AG08396 (cell line): ENCODE results near the gene CEP170B.
"Not testable (repeated sequence)": the region's sequence is repeated elsewhere in the genome, so short reads cannot be mapped to it uniquely, and the experiment has no call there.

Source experiments
- DNase-seq: peaks from one replicate; pipeline ENCODE4 v3.0.0; 2012; ENCODE audit warnings: low spot score, mixed read lengths

CEP170B gene

DNA sequence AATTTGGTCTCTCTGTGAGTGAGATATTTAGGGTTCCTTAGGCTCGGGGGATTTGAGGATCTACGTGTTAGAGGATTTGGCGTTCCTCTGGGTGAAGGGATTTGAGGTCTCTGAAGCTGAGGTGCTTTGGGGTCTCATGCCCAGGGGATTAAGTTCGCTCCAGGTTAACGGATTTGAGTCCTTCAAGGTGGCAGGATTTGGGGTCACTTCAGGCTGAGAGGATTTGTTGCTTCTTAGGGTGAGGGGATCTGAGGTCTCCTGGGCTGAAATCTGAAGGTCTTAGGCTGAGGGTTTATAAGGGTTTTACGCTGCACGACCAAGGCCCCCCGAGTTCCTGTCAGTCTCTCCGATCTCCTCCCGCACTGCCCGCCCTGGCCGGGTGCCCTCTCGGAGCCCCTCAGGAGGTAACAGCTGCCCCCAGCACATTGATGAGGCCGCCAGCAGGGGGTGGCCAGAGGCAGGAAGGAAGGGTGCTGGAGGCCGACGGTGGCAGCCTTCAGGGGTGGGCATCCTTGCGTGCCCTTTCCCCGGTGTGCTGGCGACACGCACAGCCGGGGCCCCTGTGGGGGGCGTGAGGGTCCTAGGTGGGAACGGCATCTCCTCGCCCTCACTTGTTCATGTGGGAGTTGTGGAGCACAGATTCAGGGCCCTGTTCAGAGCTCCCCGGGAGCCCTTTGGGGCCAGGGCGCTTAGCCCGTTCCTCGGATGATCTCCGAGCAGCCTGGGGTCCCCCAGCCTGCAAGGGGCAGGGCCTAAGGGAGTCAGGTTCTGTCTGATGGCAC lies 14.3 kb downstream of the CEP170B start:
- no peak for DNase-seq

DNA sequence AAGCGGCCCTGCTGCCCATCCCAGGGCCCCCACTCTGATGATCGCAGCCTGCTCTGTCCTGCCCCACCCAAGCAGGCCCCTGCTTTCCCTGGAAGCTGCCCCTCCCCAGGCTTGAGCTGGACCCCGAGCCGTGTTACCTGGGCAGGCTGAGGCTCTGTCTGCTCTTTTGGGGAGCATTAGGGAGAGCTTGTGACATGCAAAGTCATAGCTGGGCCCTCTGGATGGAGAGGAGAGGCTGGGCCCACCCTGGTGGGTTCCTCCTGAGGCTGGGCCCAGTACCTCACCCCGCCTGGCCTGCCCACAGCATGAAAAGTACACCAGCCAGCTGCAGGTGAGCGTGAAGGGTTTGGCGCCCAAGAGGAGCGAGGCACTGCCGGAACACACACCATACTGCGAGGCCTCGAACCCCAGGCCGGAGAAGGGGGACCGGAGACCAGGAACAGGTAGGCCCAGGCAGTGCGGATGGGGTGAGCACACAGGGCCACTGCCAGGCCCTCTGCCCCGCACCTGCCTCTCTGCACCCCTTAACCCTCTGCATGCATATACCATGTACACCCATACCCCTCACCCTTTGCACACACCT lies 15.0 kb downstream of the CEP170B start:
- no peak for DNase-seq

DNA sequence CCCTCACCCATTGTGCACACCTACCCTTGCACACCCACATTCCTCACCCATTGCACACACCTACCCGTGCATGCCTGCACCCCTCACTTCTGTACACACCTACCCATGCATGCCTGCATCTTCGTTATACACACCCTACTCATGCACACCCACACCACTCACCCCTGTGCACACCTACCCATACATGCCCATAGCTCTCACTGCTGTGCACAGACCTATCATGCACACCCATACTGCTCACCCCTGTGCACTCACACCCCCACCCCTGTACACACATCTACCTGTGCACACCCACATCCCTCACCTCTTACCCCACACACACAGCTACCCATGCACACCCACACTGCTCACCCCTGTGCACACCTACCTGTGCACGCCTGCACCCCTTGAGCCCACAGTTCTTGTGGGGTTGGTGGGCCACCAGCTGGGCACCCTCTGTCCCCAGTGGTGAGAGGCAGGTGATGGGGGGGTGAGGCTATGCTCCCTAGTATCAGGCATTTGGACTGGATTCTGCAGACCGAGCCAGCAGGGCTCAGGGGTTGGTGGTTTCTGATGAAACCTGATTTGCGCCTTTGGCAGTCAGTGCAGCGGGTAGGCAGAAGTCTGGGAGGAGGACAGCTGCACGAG lies 15.6 kb downstream of the CEP170B start:
- DNase-seq, result no peak

DNA sequence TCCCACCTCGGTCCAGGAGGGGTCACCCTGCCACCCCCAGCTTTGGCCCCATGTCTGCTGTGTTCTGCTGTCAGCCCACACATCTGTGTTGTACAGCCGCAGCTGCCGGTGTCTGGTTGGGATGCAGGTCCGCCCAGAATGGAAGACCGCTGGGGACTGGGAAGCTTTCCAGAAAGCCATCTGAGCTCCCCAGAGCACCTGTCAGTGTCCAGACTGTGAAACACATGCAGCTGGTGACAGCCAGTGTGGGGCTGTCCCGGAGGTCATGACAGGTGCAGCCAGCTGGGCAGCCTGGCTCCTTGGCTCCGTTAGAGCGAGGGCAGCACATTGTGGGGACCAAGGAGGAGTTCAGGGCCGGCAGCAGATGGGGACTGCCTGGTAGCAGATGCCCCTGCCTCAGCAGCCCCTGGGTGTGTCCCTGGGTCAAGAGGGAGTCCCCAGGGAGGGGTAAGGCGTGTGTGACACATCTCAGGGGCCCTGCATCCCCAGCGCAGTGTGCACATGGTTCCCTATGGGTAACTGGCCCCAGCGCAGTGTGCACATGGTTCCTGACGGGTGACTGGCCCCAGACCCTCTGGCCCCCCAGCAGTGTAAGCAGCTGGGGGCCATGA lies 16.4 kb downstream of the CEP170B start:
- DNase-seq, result no peak

DNA sequence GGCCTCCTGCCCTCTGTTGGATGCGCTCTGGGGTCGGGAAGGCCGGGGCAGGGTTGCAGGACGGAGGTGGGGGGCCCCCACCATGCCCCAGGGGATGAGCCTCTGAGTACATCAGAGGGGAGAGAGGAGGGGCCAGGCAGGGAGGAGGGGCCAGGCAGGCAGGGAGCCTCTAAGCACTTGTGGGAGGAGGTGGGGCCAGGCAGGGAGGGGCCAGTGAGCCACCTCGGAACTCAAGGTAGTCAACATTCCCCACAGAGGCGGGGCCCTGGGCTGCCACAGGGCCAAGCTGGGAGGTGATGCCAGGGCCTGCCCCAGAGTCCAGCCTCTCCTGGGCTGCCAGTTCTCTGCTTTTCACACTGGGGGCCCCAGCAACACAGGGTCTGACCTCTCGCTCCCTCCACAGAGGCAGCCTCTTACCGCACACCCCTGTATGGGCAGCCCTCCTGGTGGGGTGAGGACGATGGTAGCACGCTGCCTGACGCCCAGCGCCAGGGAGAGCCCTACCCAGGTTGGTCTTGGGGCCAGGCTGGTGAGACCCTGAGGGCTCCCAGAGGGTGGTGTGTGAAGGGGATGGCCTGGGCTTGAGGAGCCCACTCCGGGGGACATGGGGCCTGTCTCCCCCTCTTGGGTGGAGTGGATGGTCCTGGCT lies 17.4 kb downstream of the CEP170B start:
- no peak for DNase-seq

DNA sequence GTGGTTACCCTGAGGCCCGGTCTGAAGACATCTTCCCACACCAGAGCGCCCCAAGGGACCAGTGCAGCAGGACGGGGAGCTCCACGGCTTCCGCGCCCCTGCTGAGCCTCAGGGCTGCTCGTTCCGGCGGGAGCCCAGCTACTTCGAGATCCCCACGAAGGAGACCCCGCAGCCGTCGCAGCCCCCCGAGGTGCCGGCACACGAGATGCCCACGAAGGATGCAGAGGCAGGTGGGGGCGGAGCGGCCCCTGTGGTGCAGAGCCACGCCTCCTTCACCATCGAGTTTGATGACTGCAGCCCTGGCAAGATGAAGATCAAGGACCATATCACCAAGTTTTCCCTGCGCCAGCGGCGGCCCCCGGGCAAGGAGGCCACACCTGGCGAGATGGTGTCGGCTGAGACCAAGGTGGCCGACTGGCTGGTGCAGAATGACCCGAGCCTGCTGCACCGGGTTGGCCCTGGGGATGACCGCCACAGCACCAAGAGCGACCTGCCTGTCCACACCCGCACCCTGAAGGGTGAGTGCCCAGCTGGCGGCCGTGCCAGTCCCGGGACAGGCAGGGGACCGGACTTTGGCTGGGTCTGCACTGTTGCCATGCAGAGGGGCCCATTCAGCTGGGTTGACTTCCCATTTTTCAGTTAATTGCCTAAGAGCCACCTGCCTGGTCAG lies 18.1 kb downstream of the CEP170B start:
- DNase-seq, result no peak

DNA sequence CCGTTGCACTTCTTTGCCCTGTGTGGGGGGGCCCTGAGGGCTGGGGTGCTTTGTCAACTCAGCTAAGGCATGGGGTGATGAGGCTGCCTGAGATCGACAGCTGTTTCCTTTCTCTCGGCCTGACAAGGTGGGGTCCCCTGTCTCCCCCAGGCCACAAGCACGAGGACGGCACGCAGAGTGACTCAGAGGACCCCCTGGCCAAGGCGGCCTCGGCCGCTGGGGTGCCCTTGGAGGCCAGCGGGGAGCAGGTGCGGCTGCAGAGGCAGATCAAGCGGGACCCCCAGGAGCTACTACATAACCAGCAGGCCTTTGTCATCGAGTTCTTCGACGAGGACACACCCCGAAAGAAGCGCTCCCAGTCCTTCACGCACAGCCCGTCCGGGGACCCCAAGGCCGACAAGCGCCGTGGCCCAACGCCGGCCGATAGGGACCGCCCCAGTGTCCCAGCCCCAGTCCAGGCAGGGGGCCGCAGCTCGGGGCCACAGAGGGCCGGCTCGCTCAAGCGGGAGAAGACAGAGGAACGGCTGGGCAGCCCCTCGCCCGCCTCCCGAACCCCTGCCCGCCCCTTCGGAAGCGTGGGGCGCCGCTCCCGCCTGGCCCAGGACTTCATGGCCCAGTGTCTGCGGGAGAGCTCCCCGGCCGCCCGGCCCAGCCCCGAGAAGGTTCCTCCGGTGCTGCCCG lies 18.8 kb downstream of the CEP170B start:
- no peak for DNase-seq

DNA sequence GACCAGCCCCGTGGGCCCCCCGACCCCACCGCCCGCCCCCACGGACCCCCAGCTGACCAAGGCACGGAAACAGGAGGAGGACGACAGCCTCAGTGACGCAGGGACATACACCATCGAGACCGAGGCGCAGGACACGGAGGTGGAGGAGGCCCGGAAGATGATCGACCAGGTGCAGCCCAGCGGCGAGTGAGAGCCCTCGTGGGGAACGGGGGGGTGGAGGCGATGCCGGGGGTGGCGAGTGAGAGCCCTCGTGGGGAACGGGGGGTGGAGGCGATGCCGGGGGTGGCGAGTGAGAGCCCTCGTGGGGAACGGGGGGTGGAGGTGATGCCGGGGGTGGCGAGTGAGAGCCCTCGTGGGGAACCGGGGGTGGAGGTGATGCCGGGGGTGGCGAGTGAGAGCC lies 19.3 kb downstream of the CEP170B start:
- DNase-seq, result not testable (repeated sequence)

DNA sequence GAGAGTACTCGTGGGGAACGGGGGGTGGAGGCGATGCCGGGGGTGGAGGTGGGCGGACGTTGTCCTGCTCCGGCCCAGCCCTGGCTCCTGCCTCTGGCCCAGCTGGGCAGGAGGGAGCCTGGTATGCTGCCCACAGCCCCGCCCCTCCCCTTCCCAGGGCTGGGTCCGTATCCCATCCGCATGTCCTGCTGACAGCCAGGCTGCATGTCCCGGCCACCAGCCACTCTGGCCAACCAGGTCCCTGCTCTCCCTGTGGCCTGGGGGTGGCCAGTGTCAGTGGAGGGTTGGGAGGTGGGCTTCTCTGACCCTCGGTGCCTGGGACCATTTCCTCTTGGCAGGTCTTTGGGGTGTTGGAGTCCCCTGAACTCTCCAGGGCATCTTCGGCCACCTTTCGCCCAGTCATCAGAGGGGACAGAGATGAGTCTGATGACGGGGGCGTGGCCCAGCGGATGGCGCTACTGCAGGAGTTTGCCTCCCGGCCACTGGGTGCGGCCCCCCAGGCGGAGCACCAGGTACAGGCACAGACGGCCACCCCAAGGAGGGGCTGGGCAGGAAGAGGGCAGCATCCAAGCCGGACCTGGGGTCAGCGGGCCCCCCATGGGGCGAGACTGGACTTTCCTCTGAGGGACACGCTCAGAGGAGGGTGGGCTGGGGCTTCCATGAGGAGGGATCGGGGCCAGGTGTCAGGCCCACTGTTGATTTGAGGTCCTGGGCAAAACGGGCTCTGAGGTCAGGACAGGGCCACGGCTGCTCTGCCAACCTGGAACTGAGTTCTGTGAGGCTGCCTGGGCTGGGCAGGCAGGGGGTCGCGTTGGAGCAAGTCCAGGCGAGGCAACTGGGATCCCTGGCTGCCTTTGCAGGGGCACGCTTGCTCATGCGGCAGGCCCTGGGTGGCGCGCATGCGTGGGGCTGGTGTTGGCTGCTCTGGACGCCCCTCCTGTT lies 20.2 kb downstream of the CEP170B start:
- no peak for DNase-seq

DNA sequence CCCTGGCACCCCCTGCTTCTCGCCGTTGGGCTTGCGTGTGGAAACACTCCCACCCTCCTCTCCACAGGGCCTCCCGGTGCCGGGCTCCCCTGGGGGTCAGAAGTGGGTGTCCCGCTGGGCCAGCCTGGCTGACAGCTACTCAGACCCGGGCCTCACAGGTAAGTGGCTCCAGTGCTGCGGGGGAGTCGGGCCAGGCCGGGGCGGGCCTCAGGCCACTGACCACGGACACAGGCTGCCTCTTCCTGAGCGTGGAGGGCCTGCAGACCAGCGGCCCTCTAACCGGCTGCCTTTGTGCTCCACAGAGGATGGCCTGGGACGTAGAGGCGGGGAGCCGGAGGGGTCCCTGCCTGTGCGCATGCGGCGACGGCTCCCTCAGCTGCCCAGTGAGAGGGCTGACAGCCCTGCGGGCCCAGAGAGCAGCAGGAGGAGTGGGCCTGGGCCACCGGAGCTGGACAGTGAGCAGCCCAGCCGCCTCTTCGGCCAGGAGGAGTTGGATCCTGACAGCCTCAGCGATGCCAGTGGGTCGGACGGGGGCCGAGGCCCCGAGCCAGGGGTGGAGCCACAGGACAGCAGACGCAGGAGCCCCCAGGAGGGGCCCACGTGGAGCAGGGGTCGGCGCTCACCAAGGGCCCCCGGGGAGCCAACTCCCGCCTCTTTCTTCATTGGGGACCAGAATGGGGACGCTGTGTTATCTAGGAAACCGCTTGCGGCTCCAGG lies 21.1 kb downstream of the CEP170B start:
- DNase-seq, result no peak

DNA sequence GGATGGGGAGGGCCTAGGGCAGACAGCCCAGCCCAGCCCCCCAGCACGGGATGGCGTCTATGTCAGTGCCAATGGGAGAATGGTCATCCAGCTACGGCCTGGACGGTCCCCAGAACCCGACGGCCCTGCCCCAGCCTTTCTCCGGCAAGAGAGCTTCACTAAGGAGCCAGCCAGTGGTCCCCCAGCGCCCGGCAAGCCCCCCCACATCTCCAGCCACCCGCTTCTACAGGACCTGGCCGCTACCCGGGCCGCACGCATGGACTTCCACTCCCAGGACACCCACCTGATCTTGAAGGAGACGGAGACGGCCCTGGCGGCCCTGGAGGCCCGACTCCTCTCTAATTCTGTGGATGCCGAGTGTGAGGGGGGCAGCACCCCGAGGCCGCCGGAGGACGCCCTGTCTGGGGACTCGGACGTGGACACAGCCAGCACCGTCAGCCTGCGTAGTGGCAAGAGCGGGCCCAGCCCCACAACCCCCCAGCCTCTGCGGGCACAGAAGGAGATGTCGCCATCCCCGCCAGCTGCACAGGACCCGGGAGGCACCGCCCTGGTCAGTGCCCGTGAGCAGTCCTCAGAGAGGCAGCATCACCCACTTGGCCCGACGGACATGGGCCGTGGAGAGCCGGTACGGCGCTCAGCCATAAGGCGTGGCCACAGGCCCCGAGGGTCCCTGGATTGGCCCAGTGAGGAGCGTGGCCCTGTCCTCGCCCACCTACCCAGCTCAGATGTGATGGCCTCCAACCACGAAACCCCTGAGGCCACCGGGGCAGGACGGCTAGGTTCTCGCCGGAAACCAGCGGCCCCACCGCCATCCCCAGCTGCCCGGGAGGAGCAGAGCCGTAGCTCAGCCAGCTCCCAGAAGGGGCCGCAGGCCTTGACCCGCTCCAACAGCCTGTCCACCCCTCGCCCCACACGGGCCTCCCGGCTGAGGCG lies 21.9 kb downstream of the CEP170B start:
- DNase-seq, result no peak

DNA sequence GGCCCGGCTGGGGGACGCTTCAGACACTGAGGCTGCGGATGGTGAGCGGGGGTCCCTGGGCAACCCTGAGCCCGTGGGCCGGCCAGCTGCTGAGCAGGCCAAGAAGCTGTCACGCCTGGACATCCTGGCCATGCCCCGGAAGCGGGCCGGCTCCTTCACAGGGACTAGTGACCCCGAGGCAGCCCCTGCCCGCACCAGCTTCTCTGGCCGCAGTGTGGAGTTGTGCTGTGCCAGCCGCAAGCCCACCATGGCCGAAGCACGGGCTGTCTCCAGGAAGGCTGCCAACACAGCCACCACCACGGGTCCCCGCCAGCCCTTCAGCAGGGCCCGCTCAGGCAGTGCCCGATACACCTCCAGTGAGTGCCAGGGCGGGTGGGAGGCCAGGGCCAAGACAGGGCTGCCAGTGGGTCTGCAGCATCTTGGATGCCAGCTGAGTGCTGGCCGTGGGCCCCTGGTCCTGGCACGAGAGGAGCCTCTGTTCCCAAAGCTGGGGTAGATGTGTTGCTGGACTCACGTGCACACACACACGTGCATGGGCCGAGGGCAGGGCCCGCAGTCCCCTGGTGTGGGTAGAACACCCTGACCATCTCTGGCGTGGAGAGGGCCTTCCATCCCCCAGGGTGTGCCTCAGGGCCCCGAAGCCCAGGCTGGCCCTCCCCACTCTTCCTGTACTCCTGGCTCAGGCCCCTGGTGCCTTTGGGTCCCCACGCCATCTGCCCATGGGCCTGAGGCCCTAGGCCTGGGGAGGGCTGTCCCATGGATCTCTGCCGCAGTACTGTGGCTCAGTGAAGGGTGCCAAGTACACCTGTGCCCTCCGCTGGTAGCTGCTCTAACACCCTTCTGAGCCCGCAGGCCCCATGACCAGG lies 22.8 kb downstream of the CEP170B start:
- DNase-seq, result no peak

DNA sequence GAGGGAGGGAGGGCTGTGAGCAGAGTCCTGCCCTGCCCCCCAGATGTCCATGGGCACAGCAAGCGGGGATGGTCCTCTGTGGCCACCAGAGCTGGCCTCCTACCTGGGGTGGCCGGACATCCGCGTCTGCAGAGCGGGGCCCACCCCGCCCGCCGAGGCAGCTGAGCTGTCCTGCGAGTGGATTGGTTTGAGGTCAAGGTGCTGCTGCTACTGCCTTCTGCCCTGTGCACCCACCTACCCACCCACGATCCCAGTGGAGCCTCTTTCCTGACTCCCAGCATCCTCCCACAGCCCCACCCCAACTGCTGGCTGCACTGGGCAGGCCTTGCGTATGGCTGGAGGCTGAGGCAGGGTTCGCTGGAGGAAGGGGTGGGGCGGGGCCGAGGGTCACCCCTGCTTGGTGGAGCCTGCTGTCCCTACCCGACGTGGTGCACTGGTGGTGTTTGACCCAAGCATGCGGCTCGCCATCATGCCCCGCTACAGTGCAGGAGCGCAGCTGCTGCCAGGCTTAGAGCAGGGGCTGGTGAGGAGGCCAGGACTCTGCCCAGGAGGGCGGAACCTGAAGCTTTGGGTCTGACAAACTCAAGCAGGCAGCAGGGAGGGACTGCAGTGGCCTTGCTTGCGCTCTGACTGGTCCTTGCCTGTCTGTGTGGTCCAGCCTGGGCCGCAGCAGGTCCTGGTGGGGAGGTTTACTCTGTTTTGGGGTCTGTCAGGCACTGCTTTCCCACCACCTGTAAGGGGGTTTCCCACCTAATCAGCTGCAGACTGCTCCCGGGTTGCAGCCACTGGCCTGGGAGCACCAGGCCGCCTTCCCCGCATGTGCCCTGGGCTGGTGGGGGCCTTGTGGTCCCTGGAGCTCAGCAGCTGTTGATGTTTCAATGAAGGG lies 23.7 kb downstream of the CEP170B start:
- DNase-seq, result no peak

DNA sequence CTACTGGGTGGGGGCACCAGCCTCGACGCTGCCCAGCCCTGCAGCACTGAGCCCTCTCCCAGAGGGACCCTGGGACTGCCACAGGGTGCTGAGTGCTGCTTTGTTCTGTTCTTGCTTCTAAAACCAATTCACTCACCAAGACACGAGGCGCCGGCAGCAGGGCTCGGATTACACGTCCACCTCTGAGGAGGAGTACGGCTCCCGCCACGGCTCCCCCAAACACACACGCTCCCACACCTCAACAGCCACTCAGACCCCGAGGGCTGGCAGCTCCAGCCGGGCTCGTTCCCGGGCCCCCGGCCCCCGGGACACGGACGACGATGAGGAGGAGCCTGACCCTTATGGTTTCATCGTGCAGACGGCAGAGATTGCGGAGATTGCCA lies 24.3 kb downstream of the CEP170B start:
- no peak for DNase-seq

DNA sequence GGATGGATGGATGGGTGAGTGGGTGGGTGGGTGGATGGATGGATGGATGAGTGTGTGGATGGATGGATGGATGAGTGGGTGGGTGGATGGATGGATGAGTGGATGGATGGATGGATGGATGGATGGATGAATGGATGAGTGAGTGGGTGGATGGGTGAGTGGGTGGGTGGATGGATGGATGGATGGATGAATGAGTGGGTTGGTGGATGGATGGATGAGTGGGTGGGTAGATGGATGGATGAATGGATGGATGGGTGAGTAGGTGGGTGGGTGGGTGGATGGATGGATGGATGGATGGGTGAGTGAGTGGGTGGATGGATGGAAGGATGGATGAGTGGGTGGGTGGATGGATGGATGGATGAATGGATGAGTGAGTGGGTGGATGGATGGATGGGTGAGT lies 25.2 kb downstream of the CEP170B start:
- not testable (repeated sequence) for DNase-seq

DNA sequence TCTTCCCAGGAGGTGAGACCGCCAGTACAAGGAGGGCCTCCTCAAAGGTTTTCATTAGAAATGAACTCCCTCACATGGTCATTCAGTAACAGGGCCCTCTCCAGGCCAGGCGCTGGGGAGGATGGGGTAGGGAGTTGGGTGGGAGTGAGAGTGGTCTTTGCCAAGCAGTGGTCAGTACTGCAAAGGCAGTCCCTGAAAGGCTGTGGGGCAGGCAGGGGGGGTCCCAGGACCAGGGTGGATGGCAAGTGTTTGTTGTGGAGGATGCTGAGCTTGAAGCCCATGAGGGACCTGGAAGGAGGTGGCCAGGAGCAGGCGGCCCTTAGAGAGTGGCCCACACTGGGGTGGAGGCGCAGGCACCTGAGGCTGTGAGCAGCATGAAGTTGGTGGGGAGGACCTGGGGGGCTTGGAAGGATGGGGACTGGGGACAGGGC lies 26.1 kb downstream of the CEP170B start:
- no peak for DNase-seq
